GM18873 (cell line): ENCODE measurements around the gene CACNG1.

Source experiments
- ATAC-seq: cut with Tn5 transposase; IDR thresholded peaks from one replicate; pipeline ENCODE4 v1.9.1; 2021; ENCODE audit warnings: mild to moderate bottlenecking, moderate library complexity, moderate number of reproducible peaks; ENCODE audit not compliant: unreplicated experiment, low FRiP score

CACNG1 gene

DNA sequence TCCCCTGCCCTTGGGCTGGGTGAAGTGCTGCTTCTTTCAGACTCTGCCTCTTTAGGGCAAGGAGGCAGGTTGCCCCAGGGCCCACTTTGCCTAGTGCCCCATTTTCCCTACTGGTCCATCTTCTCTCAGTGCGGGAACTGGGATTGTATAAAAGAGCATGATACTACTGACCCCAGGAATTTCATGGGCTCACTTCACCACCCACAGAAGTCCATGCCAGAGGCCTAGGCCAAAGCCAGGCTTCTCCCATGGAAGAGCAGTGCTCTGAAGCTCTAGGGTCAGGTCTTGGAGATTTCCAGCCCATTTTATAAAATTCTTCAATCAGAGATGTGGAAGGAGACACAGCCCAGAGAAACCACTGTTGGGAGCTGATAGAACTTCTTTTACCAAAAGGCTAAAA lies 5.7 kb downstream of the CACNG1 start:
- no peak for ATAC-seq

DNA sequence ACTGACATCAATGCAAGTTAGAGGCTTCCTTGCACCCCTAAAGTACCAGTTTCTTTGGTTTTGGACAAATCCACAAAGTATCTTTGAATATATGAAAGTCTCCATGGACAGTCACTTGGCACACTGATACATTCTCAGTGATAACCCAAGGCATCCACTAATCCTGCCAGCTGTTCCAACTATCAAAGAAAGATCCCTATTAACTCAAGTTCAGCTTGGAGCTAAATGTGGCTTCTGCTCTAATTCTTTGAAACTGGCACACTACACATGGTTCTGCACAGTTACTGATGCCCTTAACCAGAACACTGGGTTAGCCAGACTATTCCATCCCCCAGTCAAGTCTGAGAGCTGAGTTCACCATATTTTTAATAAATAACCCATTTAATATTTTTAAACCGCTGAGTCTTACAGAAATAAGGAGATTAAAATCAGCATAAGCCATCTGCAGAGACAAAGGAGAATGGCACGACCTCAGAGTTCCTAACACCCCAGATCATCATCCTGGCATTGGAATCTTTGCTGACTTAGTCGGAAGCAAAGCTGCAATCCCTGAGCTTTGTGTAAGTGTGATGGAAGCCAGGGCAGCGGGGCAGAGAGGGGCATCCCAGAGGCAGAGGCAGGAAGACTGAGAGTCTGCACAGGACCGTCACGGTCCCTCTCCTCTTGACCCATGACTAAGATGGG lies 6.3 kb downstream of the CACNG1 start:
- ATAC-seq: no peak

DNA sequence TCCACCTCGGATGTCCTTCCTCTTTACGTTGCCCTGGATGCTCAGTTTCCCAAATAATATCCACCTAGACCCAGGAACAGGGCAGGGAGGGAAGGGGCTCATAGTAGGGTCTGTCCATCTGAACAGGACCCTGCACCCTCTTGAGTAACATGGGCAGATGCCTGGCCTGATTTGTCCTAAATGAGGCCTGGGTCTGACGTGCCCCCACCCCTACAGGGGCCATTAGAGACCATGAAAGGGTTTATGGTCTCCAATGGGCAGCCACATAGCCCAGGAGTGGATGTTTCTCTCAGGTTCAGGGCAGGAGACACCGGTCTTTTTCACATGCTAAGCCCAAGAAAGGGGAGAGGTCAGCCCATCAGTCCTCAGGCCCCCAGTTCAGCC lies 6.8 kb downstream of the CACNG1 start:
- ATAC-seq: no peak

DNA sequence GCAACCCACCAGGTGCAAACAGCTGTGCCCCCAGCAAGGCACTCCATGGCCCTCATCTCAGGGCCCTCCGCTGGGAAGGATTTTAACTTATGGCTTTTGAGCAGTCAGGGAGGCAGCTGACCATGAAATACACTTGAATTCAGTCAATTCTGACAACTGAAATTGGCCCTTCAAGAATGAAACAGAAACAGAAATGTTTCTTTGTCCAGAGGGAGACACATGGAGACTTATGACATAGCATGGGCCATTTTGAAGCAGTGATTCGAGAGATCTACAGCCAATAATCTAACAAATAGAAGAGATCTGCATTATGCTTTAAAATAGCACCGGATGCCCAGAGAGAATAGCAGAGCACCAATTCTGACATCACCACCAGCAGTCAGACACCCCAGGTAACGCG lies 7.5 kb downstream of the CACNG1 start:
- peak; percentile 45 for ATAC-seq

DNA sequence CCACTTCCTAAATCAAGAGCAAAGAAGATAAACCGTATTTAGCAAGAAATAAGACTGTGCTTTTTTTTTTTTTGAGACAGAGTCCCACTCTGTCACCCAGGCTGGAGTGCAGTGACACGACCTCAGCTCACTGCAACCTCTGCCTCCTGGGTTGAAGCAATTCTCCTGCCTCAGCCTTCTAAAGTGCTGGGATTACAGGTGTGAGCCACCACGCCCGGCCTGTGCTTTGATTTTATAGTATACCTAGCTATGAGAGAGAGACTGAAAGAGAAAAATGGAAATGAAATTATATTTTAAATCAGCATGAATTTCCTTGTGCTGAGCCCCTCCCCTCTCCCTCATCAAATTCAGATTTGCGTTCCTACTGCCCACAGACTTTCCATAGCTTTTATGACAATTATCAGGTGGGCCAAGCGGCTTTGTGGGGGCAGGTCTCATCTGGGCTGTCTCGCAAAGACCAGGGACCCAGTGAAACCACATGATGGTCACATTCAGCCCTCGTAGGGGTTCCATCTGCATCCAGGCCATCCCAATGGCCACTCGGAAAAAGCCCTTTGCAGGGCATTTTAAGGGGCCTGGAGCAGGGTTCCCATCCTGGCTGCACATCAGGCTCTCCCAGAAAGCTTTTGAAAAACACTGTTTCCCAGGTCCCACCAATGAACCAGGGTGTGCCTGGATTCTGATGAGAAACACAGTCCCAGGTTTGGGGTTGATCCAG lies 8.5 kb downstream of the CACNG1 start:
- ATAC-seq: no peak

DNA sequence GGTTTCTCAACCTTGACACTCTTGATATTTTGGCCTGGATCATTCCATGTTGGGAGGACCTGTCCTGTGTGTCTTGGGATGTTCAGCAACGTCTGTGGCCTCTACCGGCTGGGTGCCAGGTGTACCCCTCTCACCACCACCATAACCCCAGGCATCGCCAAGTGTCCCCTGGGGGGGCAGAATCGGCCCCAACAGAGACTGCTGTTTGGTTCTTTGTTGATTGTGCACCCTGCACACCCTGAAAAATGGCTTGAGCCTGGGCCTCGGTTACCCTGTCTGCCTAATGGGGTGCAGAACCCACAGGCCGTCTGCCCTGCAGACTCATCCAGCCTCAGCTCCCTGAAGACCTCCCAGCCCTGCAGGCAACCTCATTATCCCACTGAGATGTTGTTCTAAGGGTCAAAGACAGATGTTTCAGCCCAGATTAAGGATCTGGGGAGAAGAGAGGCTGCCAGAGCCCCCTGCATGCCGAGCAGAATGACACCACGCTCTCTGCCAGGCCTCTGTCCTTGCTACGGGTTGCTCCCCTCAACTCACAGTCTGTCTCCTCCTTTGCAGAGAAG lies 9.2 kb downstream of the CACNG1 start:
- no peak for ATAC-seq

DNA sequence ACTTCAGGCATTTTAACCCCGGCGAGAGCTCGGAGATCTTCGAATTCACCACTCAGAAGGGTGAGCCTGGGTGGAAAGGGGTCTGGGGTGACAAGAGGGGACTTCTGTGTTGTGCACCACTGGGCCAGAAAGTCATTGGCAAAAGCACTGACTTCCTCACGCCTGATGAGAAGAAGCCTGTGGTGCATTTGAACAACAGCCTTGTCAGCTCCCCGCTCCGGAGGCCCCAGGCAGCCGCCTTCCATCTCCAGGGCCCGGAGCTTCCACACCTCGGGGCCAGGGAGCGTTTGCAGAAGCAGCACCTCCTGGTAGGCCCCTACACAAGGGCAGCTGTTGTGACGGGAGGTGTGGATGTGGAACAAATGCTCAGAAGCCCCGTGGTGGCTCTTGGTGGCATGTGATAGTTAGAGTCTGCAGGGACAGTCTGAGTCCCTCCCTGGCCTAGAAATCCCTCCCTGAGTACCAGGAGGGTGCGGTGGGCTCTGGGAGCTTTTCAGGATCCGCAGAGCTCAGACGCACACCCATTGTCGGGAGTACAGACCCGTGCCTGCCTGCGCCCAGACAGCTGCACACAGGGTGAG lies 9.7 kb downstream of the CACNG1 start:
- ATAC-seq: no peak

DNA sequence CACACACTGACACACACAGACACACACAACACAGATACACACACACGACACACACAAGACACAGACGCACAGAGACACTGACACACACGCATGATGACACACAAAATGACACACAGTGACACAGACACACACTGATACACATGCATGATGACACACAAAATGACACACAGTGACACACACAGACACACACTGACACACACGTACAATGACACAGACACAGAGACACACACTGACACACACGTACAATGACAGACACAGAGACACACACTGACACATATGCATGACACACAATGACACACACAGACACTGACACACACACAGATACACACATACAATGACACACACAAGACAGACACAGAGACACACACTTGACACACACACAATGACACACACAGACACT lies 10.3 kb downstream of the CACNG1 start:
- ATAC-seq: no peak

DNA sequence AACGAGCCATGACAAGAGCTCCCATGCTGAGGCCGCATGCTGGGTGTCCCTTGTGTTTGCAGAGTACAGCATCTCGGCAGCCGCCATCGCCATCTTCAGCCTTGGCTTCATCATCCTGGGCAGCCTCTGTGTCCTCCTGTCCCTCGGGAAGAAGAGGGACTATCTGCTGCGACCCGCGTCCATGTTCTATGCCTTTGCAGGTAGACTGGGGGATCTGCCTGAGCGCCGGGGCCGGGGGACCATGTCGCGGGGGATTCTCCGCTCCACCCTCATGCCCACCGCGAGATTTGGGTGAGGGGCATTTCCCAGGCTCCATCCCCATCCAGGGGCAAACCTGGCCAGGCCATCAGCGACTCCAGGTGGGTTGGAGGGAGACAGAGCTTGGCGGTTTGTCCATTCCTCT lies 10.7 kb downstream of the CACNG1 start:
- ATAC-seq: no peak

DNA sequence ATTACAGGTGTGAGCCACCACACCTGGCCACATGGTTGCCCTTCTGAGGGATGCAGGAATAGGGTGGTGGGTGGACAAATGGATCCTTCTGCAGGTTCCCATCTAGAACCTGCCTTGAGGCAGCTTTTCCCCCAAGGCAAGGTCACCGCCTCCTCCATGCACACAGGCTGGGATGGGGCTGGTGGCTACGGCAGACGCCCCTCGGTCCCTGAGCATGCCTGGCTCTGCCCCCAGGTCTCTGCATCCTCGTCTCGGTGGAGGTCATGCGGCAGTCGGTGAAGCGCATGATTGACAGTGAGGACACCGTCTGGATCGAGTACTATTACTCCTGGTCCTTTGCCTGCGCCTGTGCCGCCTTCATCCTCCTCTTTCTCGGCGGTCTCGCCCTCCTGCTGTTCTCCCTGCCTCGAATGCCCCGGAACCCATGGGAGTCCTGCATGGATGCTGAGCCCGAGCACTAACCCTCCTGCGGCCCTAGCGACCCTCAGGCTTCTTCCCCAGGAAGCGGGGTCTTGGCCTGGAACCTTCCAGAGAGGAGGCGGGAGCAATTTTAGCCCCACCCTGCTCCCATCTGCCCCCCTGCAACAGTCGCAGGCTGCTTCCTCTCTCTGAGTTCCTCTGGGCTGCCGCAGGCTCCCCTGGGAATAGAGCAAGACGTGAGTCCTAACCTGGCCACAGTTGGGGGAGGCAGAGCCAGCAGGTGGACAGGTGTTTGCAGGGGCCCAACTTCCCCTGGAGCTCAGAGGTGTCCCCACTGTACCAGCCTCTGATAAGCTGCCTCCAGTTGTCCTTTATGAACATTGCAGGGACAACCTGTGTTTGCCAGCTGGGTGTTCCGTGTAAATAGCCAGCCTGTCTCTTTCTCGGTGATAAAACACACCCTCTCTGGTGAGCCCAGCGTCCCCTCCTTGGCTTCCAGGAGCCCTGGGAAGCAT lies 11.7 kb downstream of the CACNG1 start:
- ATAC-seq: no peak

DNA sequence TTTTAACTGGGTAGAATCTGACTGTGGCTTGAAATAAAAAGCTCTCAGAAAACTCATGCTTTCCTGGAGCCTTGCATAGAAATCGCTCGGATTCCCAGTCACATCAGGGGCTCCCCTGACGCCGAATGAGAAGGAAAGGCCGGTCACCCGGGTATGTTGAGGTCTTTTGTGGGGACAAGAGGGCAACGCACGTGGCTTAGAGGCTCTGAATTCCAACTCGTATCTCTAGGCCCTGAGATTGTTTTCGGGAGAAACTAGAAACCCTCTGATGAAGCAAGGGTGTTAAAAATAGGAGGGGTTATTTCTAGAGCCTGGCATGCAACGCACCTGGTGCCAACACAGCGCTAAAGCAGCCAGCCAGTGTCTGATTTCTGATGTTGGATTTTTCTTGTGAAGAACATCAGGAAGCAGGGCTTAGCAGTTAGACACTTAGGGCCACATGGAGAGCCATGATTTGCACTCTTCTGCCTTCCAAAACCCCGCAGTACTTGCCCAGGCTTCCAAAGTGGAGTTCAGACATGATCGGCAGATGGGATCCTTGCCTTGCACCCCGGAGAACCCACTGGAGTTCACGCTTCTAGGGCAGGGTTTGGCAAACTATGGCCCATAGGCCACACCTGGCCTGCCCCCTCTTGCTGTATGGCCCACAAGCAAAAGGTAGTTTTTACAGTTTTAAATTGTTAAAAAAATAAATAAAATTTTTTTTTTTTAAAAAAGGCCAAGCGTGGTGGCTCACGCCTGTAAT lies 12.6 kb downstream of the CACNG1 start:
- ATAC-seq: no peak

DNA sequence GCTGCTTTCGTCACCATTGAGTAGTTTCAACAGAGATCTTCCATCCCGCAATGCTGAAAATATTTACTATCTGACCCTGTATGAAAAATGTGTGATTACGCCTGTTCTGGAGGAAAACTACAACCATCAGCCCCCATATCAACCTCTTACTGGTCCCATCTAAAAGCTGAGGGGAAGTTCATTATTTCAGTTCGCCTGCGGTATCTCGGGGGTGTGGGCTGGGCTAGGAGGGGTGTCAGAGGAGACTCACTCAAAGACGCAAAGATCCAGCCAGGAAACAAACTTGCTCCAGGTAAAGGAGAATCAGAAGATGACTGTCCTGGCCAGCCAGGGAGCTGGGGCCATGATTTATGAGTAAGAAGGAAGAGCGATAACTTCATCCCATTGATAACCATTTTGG lies 13.7 kb downstream of the CACNG1 start:
- ATAC-seq: no peak

DNA sequence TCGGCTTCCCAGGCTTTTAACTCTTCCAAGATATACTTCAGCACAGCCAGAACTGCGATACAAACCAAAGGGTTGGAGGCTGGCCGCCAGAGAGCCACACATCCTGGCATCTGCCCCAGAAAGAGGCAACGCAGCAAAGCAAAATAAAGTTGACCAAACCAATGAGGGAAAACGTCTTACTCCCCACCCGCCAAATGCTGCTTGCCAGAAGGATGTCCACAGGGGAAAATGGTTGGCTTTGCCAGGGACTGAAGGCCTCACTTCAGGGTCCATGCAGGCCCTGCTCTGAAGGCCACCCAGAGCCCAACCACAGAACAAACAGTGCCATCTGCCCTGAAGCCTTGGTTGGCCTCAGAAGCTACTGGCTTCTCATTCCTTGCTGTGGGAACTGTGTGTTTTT lies 15.0 kb downstream of the CACNG1 start:
- ATAC-seq: no peak

DNA sequence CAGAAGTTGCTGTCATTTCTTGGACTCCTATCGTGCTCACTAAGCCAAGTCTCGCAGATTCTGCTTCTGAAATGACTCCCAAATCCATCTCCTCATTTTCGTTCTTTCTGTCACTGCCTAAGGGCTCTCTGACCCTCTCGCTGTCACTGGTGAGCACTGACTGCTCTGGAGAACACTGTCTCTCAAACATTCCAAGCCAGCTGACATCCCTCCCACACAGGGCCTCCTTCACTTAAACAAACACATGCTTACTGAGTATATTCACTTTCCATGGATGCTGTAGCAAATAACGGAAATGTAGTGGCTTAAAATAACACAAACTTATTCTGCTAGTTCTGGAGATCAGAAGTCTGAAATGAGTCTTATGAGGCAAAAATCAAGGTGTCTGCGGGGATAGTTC lies 18.8 kb downstream of the CACNG1 start:
- ATAC-seq: no peak

DNA sequence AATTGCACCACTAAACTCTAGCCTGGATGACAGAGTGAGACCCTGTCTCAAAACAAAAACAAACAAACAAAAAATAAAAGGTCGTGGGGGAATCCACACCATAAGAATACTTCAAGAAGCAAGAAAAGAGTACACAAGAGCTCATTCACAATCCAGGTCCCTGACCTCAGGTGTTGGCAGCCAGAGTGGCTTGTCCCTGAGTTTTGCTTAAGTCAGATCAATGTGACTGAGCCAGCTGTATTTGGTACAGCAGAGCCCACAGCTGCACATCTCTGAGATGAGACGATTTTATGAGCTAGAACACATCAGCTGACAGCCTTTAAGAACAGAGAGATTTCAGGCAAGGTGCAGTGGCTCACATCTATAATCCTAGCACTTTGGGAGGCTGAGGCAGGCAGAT lies 22.4 kb downstream of the CACNG1 start:
- ATAC-seq: no peak

DNA sequence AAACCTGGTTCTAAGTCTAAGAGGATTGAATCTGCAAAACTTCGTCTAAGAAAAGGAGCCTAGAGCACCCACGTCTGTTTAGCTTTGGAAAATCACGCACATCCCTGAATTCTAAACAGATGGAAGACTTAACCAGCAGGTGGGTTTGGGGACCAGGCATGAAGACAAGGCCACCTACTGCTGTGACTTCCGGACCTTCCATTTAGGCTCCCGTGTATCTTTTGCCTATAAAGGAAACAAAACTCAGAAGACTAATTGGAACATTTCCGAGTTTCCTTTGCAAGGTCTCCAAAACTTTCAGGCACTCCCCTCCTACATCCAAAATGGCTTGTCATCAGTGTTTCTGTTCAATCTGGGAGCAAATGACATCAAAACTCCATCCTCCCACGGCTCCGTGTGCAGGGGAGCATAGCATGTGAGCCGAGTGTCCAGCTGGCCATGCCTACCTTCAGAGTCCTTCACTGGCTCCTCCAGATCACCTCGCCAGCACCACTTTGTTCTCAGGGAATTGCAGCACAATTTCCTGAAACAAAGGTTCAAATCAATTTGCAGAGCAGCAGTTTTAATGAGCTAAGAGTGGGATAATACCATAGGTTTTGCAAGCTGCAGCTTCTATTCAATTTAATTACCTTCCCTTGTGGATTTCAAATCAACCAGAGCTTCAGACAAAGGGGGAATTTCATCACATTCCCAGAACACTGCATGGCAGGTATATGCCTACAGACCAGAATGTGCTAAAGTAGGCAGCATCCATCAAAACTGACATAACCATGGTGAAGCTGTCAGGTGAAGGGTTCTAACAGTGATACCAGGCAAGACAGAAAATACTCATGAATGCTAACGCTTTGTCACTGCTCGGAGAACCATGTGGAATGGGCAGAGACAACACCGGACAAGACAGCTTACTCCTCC lies 23.5 kb downstream of the CACNG1 start:
- ATAC-seq: no peak

DNA sequence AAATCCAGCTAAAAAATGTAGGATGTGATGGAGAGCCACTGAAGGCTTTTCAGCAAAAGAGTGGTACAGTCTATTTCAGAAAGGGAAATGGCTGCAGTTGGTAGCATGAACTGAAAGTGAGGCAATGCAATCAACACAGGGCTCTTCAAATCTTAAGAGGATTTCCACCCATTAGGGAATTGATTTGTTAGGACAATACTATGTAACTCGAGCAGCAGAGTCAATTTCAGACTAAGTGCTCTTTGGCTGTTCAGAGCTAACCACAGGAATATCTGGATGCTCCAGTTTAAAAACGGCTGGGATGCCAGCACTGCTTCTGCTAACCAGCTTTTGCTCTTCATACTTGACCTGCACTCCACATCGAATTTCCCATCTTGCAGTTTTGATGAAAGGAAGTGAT lies 24.6 kb downstream of the CACNG1 start:
- ATAC-seq: no peak

DNA sequence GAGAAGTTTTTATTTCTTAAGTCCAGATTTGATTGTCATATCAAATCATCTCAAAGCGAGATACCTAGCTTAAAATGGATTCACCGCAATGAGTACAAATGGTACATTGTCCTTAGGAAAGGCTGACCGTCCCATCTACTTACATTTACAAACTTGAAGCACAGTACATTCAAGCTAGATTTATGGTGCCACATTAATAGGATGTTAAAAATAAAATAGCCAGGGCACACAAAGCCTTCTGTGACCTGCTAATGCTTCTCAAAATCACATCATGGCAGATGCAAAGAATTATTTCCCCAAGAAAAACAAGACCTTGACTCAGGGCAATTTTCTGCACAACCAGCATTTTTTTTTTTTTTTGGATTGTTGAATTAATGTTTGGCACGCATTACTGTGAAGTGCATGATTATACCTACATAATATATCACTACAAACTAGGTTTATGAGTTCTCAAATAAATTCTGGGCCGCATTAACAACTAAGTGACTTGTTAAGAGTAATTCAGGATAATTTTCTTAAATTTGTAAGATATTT lies 25.3 kb downstream of the CACNG1 start:
- no peak for ATAC-seq

DNA sequence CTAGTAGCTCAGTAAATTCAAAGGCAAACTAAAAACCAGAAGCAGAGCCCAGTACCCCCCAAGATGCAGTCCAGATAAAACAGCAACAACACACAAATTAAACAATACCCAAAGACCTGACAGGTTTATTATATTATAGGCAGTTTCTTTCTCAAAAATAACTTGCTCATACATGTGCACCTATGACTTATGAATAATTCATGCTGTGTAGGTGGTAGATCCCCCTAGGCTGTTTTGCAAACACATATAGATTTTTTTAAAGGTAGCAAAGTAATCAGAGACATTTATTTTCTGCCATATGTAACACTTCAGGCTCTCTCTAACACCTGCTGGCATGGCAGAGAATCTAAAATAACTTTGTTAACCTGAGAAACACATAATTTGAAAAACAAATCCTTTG lies 27.2 kb downstream of the CACNG1 start:
- no peak for ATAC-seq
